Transverse colon (tissue), 4 donors: ENCODE data around the gene MRAP. TPM values are rescaled to one million over a fixed set of nuclear protein-coding genes. Genes with fewer than 3 reads are reported as not detected.
"Not testable (repeated sequence)": the region's sequence is repeated elsewhere in the genome, so short reads cannot be mapped to it uniquely, and the experiment has no call there.

Experiments used
- DNase-seq: peaks from one replicate; pipeline ENCODE4 v3.0.0-alpha.2; 2019
- H3K27ac ChIP-seq, 4 donors: fragments of 200-600 bp; sonication (generic); 2 replicates each; pipeline ENCODE4 v1.5.1; 2016 to 2018; ENCODE audit warnings: inconsistent platforms in 4 of 4
- H3K27me3 ChIP-seq: fragments of 200-600 bp; sonication (generic); 2 replicates; pipeline ENCODE4 v1.5.1; 2017; ENCODE audit warnings: inconsistent platforms
- H3K36me3 ChIP-seq, 4 donors: fragments of 200-600 bp; sonication (generic); 2 replicates each; pipeline ENCODE4 v1.5.1; 2017 to 2019; ENCODE audit warnings: inconsistent platforms in 4 of 4
- H3K4me1 ChIP-seq, 4 donors: fragments of 200-600 bp; sonication (generic); 2 replicates each; pipeline ENCODE4 v1.5.1; 2017 to 2020; ENCODE audit warnings: inconsistent platforms in 4 of 4
- H3K4me3 ChIP-seq, 4 donors: fragments of 200-600 bp; sonication (generic); 1 replicate in 1 of 4; 2 replicates in 3 of 4; pipeline versions ENCODE4 v1.5.1 to v1.6.1; 2017 to 2019; ENCODE audit warnings: inconsistent platforms in 4 of 4
- H3K9me3 ChIP-seq, 2 donors: fragments of 200-600 bp; sonication (generic); 2 replicates each; pipeline ENCODE4 v1.5.1; 2017 to 2019; ENCODE audit warnings: inconsistent platforms in 2 of 2
- CTCF ChIP-seq, 5 experiments: fragments of 200-600 bp in 3 of 5; fragments of 450-650 bp in 2 of 5; sonication (generic) in 3 of 5; IDR thresholded peaks; 1 replicate in 2 of 5; 2 replicates in 3 of 5; pipeline ENCODE4 v1.5.1; 2016 to 2017; ENCODE audit warnings: antibody characterized with exemption in 5 of 5, inconsistent platforms in 3 of 5, mild to moderate bottlenecking in 2 of 5, moderate library complexity in 1 of 5
- EP300 ChIP-seq: sonication (generic); formaldehyde crosslinking; IDR thresholded peaks from one replicate; pipeline ENCODE4 v1.6.1; 2017; ENCODE audit warnings: antibody characterized with exemption, low read depth
- POLR2A ChIP-seq: fragments of 450-650 bp; IDR thresholded peaks from one replicate; pipeline ENCODE4 v1.6.1; 2016; ENCODE audit warnings: antibody characterized with exemption, mild to moderate bottlenecking, moderate library complexity
- POLR2AphosphoS5 ChIP-seq, 3 donors: sonication (generic); formaldehyde crosslinking; IDR thresholded peaks; one replicate each; pipeline ENCODE4 v1.6.1; 2016; ENCODE audit warnings: antibody characterized with exemption in 3 of 3
- WGBS, 2 donors: methylation state at CpG; one replicate each; pipeline ENCODE4 v1.1.5; 2018; ENCODE audit warnings: low coverage in 1 of 2; 5-methylcytosine and 5-hydroxymethylcytosine counted together
- in situ Hi-C, 4 donors: fragments of 200-750 bp; cut with MboI; loops; one replicate each; pipeline versions ENCODE4 v1.15.0 to v1.15.1; 2017; ENCODE audit warnings: low sequenced_read_pairs in 3 of 4, low pct_ligation_motif_present in 1 of 4, low pct_unique_long_range_greater_than_20kb in 1 of 4
- intact Hi-C: fragments of 100-400 bp; cut with DNase I; formaldehyde crosslinking; loops from one replicate; pipeline ENCODE4 v1.15.1; 2023; ENCODE audit warnings: low total_unique reads
- total RNA-seq, 4 donors: library from RNA; depleted of rRNA; stranded (reverse); fragments of >200 nt; gene quantifications; one replicate each; pipeline ENCODE4 v1.1.0, GENCODE V29; 2016

Gene MRAP
- total RNA-seq, 4 donors from 2014 or later, result not detected

DNA sequence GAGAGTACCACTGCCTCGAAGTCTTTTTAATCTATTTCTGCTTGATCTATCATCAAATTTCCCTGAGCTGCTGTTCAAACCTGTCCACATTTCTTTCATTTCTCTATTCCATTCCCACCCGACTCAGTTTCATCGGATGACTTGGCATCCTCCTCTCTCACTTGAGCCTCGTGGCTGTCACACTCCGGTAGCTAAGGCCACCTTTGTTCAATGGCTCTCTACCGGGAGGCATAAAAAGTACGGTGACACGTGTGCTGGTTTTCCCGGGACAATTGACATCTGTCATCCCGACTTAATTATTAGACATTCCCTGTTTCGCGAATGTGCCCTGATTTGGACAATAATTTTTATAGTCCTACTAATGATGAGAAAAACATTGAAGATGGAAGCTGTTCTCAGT, 42.4 kb upstream of the MRAP start:
- H3K27me3 ChIP-seq, result no peaks in the 10 kb centered on the region
- no peaks in the 10 kb centered on the region for H3K9me3 ChIP-seq
- 74 to 83% methylated on average over 8 to 12 of the region's 12 CpGs for WGBS, 2 donors
- in situ Hi-C loops, result loop anchor here in 2 of 4 donors (10.0 to 25.0 kb wide), 2 partner anchors 391 to 394 kb away; partner anchors contain the start of gene HUNK (in 1 of the 2)
- no peak for TF ChIP-seq POLR2A
- TF ChIP-seq EP300, result no peak
- no peak for TF ChIP-seq POLR2AphosphoS5 (IDR thresholded peaks at IDR 0.05)
- no peak overlapping the region for H3K4me3 ChIP-seq
- H3K4me1 ChIP-seq, result peaks cover 0 to 22% (median 0%) of the 10 kb centered on the region in 4 donors
- intact Hi-C loops, result loop anchor here (2.0 kb wide), 1 partner anchor 389 kb away; no protein-coding TSS in a partner anchor
- H3K27ac ChIP-seq, result peak overlapping the region; percentile 8 to 36 (median 25)
- DNase-seq, result no peak
- no peaks in the 10 kb centered on the region for H3K36me3 ChIP-seq

GRCh38 chr21:32256873-32257620, 41.6 kb upstream of the MRAP start:
- 31 to 73% methylated on average over 3 to 9 of the region's 9 CpGs for WGBS, 2 donors
- in situ Hi-C loops, result loop anchor here in 2 of 4 donors (10.0 to 25.0 kb wide), 2 partner anchors 392 to 395 kb away; partner anchors contain the start of gene HUNK (in 1 of the 2)
- Histone ChIP-seq H3K27me3 (no peaks in the 10 kb centered on the region), H3K4me3 (no peak overlapping the region), H3K27ac (peak overlapping the region; percentile 8 to 44 (median 27)), H3K9me3 (no peaks in the 10 kb centered on the region), H3K36me3 (no peaks in the 10 kb centered on the region), H3K4me1 (peaks cover 0 to 22% (median 0%) of the 10 kb centered on the region in 4 donors)
- peak; percentile 53 for DNase-seq
- intact Hi-C loops, result loop anchor here (2.0 kb wide), 1 partner anchor 390 kb away; no protein-coding TSS in a partner anchor
- peak in 2 of 3 donors; percentile 43 to 50 for TF ChIP-seq POLR2AphosphoS5 (IDR thresholded peaks at IDR 0.05)
- TF ChIP-seq POLR2A, result no peak

GRCh38 chr21:32257962-32258785, 40.5 kb upstream of the MRAP start:
- WGBS, 2 donors, result 50 to 56% methylated on average over 13 to 16 of the region's 16 CpGs
- peak; percentile 65 to 83 (median 70) for TF ChIP-seq CTCF (IDR thresholded peaks at IDR 0.05)
- TF ChIP-seq POLR2A, result no peak
- Histone ChIP-seq H3K4me3 (no peak overlapping the region), H3K4me1 (peaks cover 0 to 22% (median 0%) of the 10 kb centered on the region in 4 donors), H3K9me3 (no peaks in the 10 kb centered on the region), H3K27ac (no peak overlapping the region), H3K27me3 (no peaks in the 10 kb centered on the region), H3K36me3 (no peaks in the 10 kb centered on the region)
- in situ Hi-C loops (loop anchor here in 2 of 4 donors (10.0 to 25.0 kb wide), 2 partner anchors 393 to 396 kb away; partner anchors contain the start of gene HUNK (in 1 of the 2)), intact Hi-C loops (loop anchor here (2.0 kb wide), 1 partner anchor 391 kb away; no protein-coding TSS in a partner anchor)
- peak; percentile 69 for DNase-seq

GRCh38 chr21:32258786-32259048, 39.9 kb upstream of the MRAP start:
- H3K4me1 ChIP-seq, result peaks cover 0 to 22% (median 0%) of the 10 kb centered on the region in 4 donors
- intact Hi-C loops, DNase-seq, H3K27me3 ChIP-seq, H3K4me3 ChIP-seq, H3K9me3 ChIP-seq, H3K36me3 ChIP-seq, H3K27ac ChIP-seq: not testable (repeated sequence)
- in situ Hi-C loops, result loop anchor here in 2 of 4 donors (10.0 to 25.0 kb wide), 2 partner anchors 394 to 396 kb away; partner anchors contain the start of gene HUNK (in 1 of the 2)
- WGBS, 2 donors, result 84 to 92% methylated on average over 2 to 5 of the region's 5 CpGs

DNA sequence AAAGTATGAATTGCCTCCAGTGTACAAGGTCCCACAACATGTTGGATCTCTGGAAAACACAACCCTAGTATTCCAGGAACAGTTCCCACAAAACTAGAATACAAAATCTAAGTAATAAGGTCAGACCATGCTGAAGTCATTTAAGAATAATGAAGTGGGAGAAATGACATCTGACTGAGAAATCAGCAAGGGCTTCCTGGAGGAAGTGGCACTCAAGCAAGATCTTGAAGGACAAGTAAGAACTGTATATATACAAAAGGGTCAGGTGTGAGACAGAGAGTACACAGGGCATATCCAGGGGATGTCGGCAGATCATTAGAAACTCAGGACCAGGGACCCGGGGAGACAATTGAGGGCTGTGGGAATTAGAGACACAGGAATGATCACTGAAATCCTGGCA, 38.5 kb upstream of the MRAP start:
- Histone ChIP-seq H3K9me3 (no peaks in the 10 kb centered on the region), H3K4me3 (no peak overlapping the region), H3K4me1 (peaks cover 0 to 22% (median 0%) of the 10 kb centered on the region in 4 donors), H3K27ac (no peak overlapping the region), H3K36me3 (no peaks in the 10 kb centered on the region), H3K27me3 (no peaks in the 10 kb centered on the region)
- DNase-seq, result no peak
- intact Hi-C loops, result no loop called here
- 68 to 75% methylated on average over 2 of the region's 2 CpGs for WGBS, 2 donors
- in situ Hi-C loops, result loop anchor here in 3 of 4 donors (5.0 to 25.0 kb wide), 3 partner anchors 393 to 398 kb away; partner anchors contain the start of gene HUNK (in 1 of the 3)
- TF ChIP-seq POLR2A (no peak), CTCF (IDR thresholded peaks at IDR 0.05) (no peak), EP300 (no peak), POLR2AphosphoS5 (IDR thresholded peaks at IDR 0.05) (no peak)
